ENCODE data around the gene NTRK1.

The NTRK1 gene
- total RNA-seq: 0 to 4.4 (median 0) reads per million in 17 experiments

GRCh38 chr1:156860628-156861423, at the start of gene NTRK1:
TSS of gene NTRK1 (plus strand) at chr1:156860865. CDS start at chr1:156860935, 70 bp downstream.
- DNase-seq: peak in 2 of 4 experiments; percentile 14 to 46

GRCh38 chr1:156811168-156811567, 49.5 kb upstream of the NTRK1 start:
- DNase-seq: no peak

- no peak for DNase-seq
Measured at GRCh38 chr1:156812293-156812990, 48.2 kb upstream of the NTRK1 start.

GRCh38 chr1:156813298-156813697, 47.4 kb upstream of the NTRK1 start:
- no peak for DNase-seq

GRCh38 chr1:156813750-156814570, 46.7 kb upstream of the NTRK1 start:
- peak; percentile 68 to 89 (median 83) for DNase-seq

GRCh38 chr1:156814571-156815260, 45.9 kb upstream of the NTRK1 start:
- DNase-seq: no peak

- no peak for DNase-seq
Measured at GRCh38 chr1:156815307-156815826, 45.3 kb upstream of the NTRK1 start.

GRCh38 chr1:156815961-156816422, 44.7 kb upstream of the NTRK1 start:
- DNase-seq: no peak

- DNase-seq: peak; percentile 41 to 62 (median 57)
Measured at GRCh38 chr1:156816561-156817328, 43.9 kb upstream of the NTRK1 start, which contains the start of gene SH2D2A. TSS of gene SH2D2A (minus strand) at chr1:156816848. CDS start at chr1:156816708, 140 bp downstream.

GRCh38 chr1:156821801-156822200, 38.9 kb upstream of the NTRK1 start:
- no peak for DNase-seq

- no peak for DNase-seq
Measured at GRCh38 chr1:156822680-156823079, 38.0 kb upstream of the NTRK1 start.

- DNase-seq: peak in 2 of 4 experiments; percentile 20 to 28
Measured at GRCh38 chr1:156823210-156823790, 37.4 kb upstream of the NTRK1 start.

GRCh38 chr1:156826630-156827029, 34.0 kb upstream of the NTRK1 start:
- no peak for DNase-seq

GRCh38 chr1:156828400-156829124, 32.1 kb upstream of the NTRK1 start:
- DNase-seq: no peak

GRCh38 chr1:156832434-156832833, 28.2 kb upstream of the NTRK1 start:
- no peak for DNase-seq

- DNase-seq: no peak
Measured at GRCh38 chr1:156833603-156834002, 27.1 kb upstream of the NTRK1 start.

- DNase-seq: no peak
Measured at GRCh38 chr1:156834322-156834721, 26.3 kb upstream of the NTRK1 start.

GRCh38 chr1:156836041-156836654, 24.5 kb upstream of the NTRK1 start:
- DNase-seq: no peak

GRCh38 chr1:156836892-156837291, 23.8 kb upstream of the NTRK1 start:
- no peak for DNase-seq
